OCI-LY1 (cell line): ENCODE measurements around the gene FH.

Source experiments
- CTCF ChIP-seq: fragments of 200-600 bp; sonication (generic), shearing (Covaris generic); IDR thresholded peaks from 2 replicates; pipeline ENCODE4 v1.5.1; 2017; ENCODE audit warnings: mild to moderate bottlenecking, antibody characterized with exemption, low read length, moderate library complexity, mixed read lengths
- EZH2 ChIP-seq: fragments of 200-600 bp; sonication (generic), shearing (Covaris generic); IDR thresholded peaks from 2 replicates; pipeline ENCODE4 v1.8.0; 2017; ENCODE audit warnings: borderline replicate concordance, mixed run types, mild to moderate bottlenecking, antibody characterized with exemption, low read length, moderate library complexity, mixed read lengths

GRCh38 chr1:241560146-241560848 is 40.7 kb upstream of the FH start:
- TF ChIP-seq CTCF: no peak
- no peak for TF ChIP-seq EZH2
